Stimulated activated CD4-positive, alpha-beta T cell treated with anti-CD3 and anti-CD28 coated beads, Interleukin-2, amount 100 ng/mL, for 4 hours (primary cell): ENCODE measurements around the gene MYOM3.
"Not testable (repeated sequence)": the region's sequence is repeated elsewhere in the genome, so short reads cannot be mapped to it uniquely, and the experiment has no call there.

Experiments used
- DNase-seq: peaks from one replicate; pipeline ENCODE4 v3.0.0-alpha.2; 2020; ENCODE audit warnings: low read depth

Gene MYOM3

DNA sequence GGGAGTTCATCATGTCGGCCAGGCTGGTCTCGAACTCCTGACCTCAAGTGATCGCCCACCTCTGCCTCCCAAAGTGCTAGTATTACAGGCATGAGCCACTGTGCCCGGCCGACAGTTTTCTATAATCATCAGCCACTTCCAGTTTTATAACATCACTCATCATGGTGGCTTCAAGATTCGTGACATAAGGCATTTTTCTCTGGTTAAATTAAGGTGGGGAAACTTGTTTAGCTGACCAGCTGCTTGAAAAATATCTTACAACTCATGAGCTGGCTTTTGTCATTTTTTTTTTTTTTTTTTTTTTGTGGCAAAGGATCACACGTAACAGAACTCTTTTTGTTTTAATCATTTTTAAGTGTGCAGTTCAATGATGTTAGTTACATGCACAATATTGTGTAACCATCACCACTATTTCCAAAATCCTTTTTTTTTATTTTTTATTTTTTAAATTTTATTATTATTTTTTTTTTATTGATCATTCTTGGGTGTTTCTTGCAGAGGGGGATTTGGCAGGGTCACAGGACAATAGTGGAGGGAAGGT lies 80.9 kb downstream of the MYOM3 start:
- DNase-seq: not testable (repeated sequence)

DNA sequence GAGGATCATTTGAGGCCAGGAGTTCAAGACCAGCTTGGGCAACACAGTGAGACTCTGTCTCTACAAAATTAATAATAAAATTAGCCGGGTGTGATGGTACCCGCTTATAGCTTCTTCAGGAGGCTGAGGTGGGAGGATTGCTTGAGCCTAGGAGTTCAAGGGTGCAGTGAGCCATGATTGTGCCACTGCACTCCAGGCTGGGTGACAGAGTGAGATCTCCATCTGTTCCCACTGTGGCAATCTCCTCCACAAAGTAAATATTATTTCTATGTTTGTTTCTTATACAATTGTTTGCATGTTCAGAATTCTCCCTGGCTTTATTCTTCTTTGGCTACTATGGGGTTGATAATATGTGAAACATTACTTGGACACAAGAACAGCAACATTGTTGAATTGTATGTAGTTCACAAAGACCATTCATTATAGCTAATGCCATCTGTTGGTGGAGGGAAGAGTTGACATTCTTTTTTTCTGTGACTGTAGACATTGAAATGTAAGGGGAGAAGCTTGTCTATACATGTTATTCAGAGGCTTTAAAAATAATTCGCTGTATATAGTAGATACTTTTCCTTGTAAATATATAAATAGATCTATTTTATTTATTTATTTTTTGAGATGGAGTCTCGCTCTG lies 84.0 kb downstream of the MYOM3 start:
- DNase-seq: no peak

DNA sequence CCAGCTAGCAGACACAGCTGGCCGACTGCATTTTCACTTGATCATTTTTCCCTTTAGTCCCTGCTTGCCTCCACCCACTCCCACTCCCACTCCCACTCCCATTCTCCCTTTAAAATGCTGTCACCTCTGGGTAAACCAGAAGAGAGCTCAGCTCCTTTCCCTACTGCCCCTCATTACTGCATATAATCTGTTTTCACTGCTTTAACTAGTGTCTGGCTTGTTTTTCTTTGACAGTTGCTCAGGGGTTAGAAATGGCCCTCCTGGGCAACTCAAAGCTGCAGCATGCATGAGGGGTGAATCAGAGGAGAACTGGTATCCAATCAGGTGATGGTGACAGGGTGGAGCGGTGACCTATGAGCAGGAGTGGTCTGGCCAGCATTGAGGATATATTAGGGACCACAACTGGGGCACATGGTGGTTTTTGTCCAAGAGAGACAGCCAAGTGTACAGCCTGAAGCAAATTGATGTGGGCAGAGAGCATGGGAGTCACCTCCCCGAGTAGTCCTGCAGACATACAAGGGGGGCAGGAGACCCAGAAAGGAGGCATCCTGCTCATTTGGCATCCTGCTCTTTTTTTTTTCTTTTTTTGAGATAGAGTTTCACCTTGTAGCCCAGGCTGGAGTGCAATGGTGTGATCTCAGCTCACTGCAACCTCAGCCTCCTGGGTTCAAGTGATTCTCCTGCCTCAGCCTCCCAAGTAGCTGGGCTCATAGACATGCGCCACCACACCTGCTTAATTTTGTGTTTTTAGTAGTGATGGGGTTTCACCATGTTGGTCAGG lies 89.2 kb downstream of the MYOM3 start:
- DNase-seq: no peak

DNA sequence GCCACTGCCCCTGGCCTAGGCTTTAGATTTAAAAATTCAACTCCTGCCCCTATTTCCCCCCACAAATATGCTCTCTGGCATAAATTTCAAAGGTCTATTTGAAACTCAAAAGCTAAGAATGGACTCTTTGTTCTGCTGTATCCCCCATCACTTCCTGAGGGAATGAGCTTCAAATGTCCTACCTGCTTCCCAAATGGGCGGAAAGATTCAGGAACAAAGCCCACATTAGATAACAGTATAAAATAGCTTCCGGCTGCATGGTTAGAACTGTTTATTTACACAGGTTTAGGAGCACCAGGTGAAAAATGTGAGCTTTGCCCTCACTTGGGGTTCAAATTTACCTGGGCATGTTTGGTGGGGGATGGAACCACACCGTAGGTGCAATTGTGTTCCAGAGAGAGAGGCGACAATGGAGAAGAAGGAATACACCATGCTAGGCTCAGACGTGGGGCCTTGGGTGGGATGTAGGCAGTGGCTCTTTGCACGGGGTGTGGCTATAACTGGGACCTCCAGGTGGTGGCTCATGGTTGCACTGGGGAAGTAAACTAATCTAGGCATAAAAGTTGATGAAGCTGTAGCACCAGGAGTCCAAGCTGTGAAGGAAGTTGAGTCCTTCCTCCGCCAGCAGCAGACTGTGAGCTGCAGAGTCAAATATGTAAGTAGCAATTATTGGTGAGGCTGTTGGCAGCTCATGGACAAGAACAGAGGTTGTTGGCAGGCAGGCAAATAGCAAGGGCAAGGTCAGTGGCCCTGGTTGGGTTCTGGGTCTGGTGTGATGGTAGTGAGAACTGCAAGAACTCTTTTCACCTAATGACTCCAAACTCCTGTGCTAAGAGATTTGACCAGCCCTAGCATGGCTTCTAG lies 90.3 kb downstream of the MYOM3 start:
- no peak for DNase-seq

DNA sequence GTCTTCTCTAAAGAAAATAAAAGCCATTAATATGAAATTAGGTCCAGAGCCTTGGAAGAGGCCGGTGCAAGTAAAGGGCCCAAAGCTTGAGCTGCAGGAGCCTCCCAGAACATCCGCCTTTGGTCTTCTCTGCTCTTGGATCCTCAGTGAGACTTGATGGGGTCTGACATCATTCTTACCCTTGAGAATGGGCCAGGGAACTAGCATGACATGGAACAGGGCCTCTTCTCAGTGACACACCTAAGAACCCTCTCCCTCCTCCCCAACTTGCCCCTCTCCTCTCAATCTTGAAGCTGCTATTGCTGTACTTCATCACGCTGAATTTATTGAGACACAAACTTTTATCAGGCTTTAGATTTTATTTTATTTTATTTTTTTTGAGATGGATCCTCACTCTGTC lies 91.5 kb downstream of the MYOM3 start:
- DNase-seq: no peak

DNA sequence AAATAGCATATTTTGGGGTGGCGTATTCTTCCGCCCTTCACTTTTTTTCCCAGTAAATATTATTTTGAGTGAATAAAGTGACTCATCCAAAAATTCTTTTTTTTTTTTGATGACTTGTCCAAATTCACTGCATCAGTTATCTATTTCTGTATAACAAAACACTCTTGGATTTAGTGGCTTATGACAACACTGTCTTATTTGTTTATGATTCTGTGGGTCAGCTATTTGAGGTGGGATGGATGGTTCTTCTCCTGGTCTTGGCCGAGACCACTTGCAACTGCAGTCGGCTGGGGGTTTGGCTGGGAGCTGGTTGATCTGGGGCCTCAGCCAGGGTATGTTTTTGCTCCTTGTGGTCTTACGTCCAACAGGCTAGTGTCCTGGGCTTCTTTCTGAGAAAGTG lies 91.9 kb downstream of the MYOM3 start:
- DNase-seq: no peak

DNA sequence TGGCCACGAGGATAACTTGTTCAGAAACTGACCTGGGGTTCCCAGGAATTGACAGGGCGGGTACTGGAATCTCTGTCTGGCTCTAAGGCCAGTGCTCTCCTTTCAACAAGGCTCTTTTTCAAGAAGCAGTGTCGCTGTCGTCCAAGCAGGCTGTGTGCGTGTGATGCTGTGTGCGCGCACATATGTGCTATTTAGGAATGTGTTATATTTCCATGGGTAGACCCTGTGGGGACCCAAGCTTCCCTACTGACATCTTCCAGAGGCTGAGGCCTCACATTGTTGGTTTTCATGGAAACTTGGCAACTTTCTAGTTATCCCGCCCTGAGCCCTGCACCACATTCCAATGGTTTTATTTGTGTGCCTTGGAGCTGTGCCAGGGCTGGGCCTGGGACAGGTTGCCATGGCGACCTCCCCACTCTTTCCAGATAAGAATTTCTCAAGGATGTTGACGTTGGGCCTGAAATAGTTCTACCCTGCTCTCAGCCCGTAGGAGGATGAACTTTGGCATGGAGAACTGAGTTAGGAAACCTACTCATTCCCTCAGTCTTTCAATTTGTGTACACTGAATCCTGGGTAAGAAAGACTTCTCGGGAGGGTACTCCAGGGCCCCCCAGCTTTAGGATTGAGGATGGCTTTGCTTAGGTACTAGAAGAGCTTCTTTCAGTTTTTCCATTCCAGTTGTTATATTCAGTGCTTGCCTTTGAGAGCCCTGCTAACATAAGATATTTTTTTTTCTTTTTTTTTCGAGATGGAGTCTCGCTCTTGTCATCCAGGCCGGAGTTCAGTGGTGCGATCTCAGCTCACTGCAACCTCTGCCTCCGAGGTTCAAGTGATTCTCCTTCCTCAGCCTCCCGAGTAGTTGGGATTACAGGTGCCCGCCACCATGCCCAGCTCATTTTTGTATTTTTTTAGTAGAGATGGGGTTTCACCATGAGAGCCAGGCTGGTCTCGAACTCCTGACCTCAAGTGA lies 93.0 kb downstream of the MYOM3 start:
- no peak for DNase-seq

DNA sequence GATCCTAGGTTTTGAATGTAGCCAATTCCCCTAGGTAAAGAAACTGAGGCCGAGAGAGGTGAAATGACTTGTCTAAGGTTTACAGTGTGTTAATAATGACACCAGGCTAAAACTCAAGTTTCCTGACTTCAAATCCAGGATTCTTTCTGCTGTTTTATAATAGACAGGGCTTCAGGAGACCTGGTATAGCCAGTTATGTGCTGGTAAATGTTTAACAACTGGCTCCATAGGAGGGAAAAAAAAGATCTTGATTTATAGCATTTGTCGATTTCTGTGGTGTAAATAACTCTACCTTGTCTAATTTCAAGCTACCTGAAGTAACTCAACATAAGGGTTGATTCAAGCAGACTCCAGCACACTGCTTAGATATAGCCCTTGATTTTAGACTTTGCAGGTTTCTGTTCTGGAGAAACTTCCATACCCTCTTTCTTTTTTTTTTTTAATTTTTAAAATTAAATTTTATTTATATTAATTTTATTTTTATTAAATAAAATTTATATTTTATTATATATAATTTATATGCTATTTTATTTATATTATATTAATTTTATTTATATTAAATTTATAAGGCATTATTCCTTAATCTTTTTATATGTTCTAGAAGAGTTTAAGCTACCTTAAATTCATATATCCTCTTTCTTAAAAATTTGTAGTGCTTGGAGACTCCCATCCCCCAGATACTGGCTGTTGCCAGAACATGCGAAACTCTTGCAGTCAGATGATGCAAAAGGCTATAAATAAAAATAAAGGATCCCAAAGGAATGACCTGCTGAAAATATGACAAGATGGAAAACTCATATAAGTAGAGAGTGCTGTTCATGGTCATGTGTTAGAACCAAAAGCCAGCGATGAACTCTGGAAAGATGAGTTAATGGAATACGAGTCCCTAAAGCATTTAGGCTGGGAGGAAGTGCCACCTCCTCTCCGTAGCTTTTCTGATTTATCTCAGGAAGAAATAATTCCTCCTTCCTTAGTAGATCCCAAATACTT lies 96.4 kb downstream of the MYOM3 start:
- no peak for DNase-seq

DNA sequence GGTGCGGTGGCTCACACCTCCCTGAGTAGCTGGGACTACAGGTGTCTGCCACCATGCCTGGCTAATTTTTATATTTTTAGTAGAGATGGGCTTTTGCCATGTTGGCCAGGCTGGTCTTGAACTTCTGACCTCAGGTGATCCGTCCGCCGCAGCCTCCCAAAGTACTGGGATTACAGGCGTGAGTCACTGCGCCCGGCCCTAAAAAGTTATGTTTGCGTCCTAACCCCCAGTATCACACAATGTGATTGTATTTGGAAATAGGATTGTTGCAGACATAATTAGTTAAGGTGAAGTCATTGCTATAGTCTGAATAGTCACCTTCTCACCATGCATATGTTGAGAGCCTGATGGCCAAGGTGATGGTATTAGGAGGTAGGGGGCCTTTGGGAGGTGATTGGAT lies 99.1 kb downstream of the MYOM3 start:
- DNase-seq: not testable (repeated sequence)

DNA sequence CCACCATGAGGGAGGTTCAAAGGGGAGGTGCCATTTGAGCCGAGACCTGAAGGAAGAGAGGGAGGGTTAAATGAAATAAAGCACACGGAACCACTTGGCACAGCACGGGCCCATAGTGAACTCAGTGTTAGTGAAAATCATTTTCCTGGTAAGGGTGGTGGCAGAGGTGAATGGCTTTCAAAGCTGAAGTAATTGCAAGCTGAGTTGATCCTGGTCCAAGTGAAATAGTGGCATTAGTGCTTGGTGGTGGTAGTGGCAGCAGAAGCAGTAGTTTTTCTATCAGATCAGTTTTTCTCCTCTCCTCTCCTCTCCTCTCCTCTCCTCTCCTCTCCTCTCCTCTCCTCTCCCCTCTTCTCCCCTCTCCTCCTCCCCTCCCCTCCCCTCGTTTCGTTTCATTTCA lies 101.3 kb downstream of the MYOM3 start:
- no peak for DNase-seq

DNA sequence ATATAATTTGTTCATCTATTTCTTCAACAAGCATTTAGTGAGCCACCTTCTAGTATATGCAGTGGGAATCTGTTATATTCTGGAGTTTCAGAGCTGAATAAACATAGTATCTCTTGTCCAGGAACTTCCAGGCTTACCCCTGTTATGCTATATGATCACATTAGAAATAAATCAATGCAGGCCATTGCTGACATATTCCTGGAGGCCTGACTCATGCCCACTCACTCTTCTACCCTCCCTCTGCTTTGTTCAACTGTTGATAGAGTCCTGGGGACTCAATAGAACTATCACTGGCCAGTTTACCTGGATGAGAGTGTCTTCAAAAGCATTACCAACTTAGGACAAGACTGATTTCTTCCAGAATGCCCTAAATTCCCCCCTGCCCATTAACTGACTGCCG lies 102.5 kb downstream of the MYOM3 start:
- no peak for DNase-seq

DNA sequence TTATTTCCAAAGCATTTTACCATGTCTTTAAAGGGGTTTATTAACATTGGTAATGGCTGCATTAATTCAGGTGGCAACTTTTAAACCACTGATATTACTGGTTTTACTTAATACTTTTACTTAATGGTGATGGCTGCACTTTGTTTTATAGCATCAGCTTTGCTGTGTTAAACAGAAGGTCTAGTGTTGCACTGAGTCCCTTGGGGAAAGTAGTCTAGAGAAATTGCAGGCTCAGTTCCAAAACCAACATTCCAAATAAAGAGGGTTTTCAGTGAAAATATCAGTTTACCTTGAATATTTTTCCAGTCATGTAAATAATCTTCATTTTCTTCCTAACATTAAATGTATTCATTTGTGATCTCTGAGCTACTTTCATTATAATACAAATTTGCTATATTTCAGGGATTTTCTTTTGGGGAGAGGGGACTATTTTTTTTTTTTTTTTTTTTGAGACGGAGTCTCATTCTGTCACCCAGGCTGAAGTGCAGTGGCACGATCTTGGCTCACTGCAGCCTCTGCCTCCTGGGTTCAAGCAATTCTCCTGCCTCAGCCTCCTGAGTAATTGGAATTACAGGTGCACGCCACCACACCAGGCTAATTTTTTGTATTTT lies 103.3 kb downstream of the MYOM3 start:
- DNase-seq: not testable (repeated sequence)

DNA sequence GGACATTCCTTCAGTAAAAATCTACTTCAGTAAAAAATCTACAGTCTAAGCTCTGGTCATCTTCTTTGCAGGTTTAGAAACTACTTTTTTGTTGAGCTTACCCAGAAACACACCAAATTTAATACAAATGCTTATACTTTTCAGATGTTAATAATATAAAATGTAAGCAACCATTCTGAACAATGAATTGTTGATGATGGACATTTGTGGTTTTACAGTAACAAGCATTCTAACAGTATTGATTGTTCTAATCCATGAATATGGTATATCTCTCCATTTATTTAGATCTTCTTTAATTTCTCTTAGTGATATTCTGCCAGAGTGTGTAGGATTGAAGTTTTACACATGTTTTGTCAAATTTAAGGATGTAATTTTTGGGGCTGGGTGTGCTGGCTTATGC lies 104.9 kb downstream of the MYOM3 start:
- no peak for DNase-seq
